ENCODE data around the gene ZNF568. TPM values are rescaled to one million over a fixed set of nuclear protein-coding genes. Genes with fewer than 3 reads are reported as not detected.

ZNF568 gene
- total RNA-seq, result 4.8 and 9.8 TPM in 2 replicates

GRCh38 chr19:36915992-36916830, at the start of gene ZNF568, which contains the start of gene ZNF829:
Gene ZNF568 (plus strand): TSS chr19:36916332. CDS start chr19:36922771, 6,439 bp downstream.
Gene ZNF829 (minus strand): TSS chr19:36916291. CDS start chr19:36915167, 1,124 bp downstream.

Other genes starting within 250 kb of the ZNF568 start
- gene ZNF461, start 249.5 kb upstream of the ZNF568 start, total RNA-seq, result 6.1 and 10.1 TPM in 2 replicates
- gene ZNF567, start 228.7 kb upstream of the ZNF568 start, total RNA-seq, result 4.5 and 4.7 TPM in 2 replicates
- 1.4 and 2.0 TPM in 2 replicates for gene ZNF850, start 143.5 kb upstream of the ZNF568 start, total RNA-seq
- gene ZNF790, start 77.9 kb upstream of the ZNF568 start, total RNA-seq, result 3.8 and 5.2 TPM in 2 replicates
- 2.7 and 5.5 TPM in 2 replicates for gene ZNF345, start 65.5 kb upstream of the ZNF568 start, total RNA-seq
- gene ZNF829, start within 50 bp of the ZNF568 start, total RNA-seq, result 3.1 and 5.6 TPM in 2 replicates
- 3.3 and 3.4 TPM in 2 replicates for gene ZNF420, start 162.1 kb downstream of the ZNF568 start, total RNA-seq

Data from cardiac ventricle fibroblast (primary cell).